Hematopoietic multipotent progenitor cell treated with erythropoietin and hydrocortisone succinate and interleukin-3 and kit ligand, for 15 days (in vitro differentiated cells): ENCODE results near the gene VTI1A.

Source experiments
- DNase-seq: peaks from one replicate; pipeline ENCODE4 v3.0.0-alpha.2; 2015; ENCODE audit warnings: low spot score

The VTI1A gene

GRCh38 chr10:112811741-112812551, 364.9 kb downstream of the VTI1A start:
- DNase-seq, result no peak

- DNase-seq, result no peak
Observed at GRCh38 chr10:112812586-112812985, 365.6 kb downstream of the VTI1A start.

- no peak for DNase-seq
Observed at GRCh38 chr10:112813866-112814591, 367.0 kb downstream of the VTI1A start.

GRCh38 chr10:112815269-112816032, 368.4 kb downstream of the VTI1A start:
- DNase-seq, result no peak

- DNase-seq, result no peak
Observed at GRCh38 chr10:112816033-112816430, 369.0 kb downstream of the VTI1A start.

- DNase-seq, result no peak
Observed at GRCh38 chr10:112816891-112817290, 369.9 kb downstream of the VTI1A start.

GRCh38 chr10:112817981-112818777, 371.2 kb downstream of the VTI1A start:
- no peak for DNase-seq

GRCh38 chr10:112819231-112819630, 372.2 kb downstream of the VTI1A start:
- DNase-seq, result no peak

GRCh38 chr10:112820320-112820719, 373.3 kb downstream of the VTI1A start:
- DNase-seq, result no peak

- no peak for DNase-seq
Observed at GRCh38 chr10:112821038-112821437, 374.0 kb downstream of the VTI1A start.

GRCh38 chr10:112821663-112822062, 374.6 kb downstream of the VTI1A start:
- no peak for DNase-seq

- DNase-seq, result no peak
Observed at GRCh38 chr10:112823007-112823406, 376.0 kb downstream of the VTI1A start.

GRCh38 chr10:112823604-112824003, 376.6 kb downstream of the VTI1A start:
- no peak for DNase-seq

GRCh38 chr10:112826018-112826697, 379.1 kb downstream of the VTI1A start:
- DNase-seq, result no peak

GRCh38 chr10:112827086-112827485, 380.1 kb downstream of the VTI1A start:
- no peak for DNase-seq

- DNase-seq, result no peak
Observed at GRCh38 chr10:112827951-112828350, 380.9 kb downstream of the VTI1A start.

GRCh38 chr10:112831859-112832258, 384.8 kb downstream of the VTI1A start:
- no peak for DNase-seq

- no peak for DNase-seq
Observed at GRCh38 chr10:112832361-112832878, 385.4 kb downstream of the VTI1A start.

- DNase-seq, result no peak
Observed at GRCh38 chr10:112832959-112833358, 385.9 kb downstream of the VTI1A start.

- DNase-seq, result no peak
Observed at GRCh38 chr10:112834751-112835181, 387.8 kb downstream of the VTI1A start.

GRCh38 chr10:112835217-112835715, 388.3 kb downstream of the VTI1A start:
- DNase-seq, result no peak
